ENCODE measurements around the gene LDLRAD3. TPM values are rescaled to one million over a fixed set of nuclear protein-coding genes. Genes with fewer than 3 reads are reported as not detected.

Gene LDLRAD3
- total RNA-seq, 1 donor: 10.5 TPM

DNA sequence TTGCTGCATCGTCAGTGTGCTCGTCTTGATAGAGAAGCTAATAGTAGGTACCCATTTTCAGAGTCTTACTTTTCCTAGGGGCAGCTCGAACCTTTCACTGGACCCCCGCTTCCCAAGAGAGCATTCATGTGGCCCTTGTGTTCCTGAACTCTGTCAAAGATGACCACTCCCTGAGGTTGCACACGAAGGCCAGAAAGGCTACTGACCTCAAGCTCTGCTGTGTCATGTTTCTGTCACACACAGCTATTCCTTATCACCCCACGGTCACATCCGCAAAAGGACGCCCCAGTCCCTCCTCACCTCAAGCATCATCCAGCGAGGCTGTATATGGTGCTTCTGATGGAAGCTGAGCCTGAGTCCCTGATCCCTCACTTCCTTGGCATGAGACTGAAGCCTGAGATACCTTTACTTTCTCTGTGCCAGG lies 171.5 kb downstream of the LDLRAD3 start:
- no peaks in the 10 kb centered on the region for H3K27me3 ChIP-seq (ENCODE audit: insufficient read depth, low read length)
- no peaks in the 10 kb centered on the region for H3K79me2 ChIP-seq (ENCODE audit: insufficient read depth, low read length)
- H3K4me2 ChIP-seq (ENCODE audit: insufficient read depth, low read length): no peak overlapping the region
- TF ChIP-seq, protein P1, sequence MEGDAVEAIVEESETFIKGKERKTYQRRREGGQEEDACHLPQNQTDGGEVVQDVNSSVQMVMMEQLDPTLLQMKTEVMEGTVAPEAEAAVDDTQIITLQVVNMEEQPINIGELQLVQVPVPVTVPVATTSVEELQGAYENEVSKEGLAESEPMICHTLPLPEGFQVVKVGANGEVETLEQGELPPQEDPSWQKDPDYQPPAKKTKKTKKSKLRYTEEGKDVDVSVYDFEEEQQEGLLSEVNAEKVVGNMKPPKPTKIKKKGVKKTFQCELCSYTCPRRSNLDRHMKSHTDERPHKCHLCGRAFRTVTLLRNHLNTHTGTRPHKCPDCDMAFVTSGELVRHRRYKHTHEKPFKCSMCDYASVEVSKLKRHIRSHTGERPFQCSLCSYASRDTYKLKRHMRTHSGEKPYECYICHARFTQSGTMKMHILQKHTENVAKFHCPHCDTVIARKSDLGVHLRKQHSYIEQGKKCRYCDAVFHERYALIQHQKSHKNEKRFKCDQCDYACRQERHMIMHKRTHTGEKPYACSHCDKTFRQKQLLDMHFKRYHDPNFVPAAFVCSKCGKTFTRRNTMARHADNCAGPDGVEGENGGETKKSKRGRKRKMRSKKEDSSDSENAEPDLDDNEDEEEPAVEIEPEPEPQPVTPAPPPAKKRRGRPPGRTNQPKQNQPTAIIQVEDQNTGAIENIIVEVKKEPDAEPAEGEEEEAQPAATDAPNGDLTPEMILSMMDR (IDR thresholded peaks at IDR 0.05; ENCODE audit: extremely low read depth, low read depth, low read length): no peak
- H3K4me1 ChIP-seq (ENCODE audit: insufficient read depth, low read length): no peaks in the 10 kb centered on the region
- no peak overlapping the region for H3K27ac ChIP-seq (ENCODE audit: low read depth, low read length)
- no peaks in the 10 kb centered on the region for H4K20me1 ChIP-seq (ENCODE audit: insufficient read depth, low read length)
- no peak overlapping the region for H3K4me3 ChIP-seq (ENCODE audit: insufficient read depth, low read length)
- H3K9me3 ChIP-seq (ENCODE audit: low read depth, low read length): no peaks in the 10 kb centered on the region
- no peaks in the 10 kb centered on the region for H3K36me3 ChIP-seq (ENCODE audit: insufficient read depth, low read length)
- H2AFZ ChIP-seq (ENCODE audit: low read length): no peak overlapping the region
- no peak for DNase-seq (ENCODE audit: insufficient read length, low spot score, missing footprints)

DNA sequence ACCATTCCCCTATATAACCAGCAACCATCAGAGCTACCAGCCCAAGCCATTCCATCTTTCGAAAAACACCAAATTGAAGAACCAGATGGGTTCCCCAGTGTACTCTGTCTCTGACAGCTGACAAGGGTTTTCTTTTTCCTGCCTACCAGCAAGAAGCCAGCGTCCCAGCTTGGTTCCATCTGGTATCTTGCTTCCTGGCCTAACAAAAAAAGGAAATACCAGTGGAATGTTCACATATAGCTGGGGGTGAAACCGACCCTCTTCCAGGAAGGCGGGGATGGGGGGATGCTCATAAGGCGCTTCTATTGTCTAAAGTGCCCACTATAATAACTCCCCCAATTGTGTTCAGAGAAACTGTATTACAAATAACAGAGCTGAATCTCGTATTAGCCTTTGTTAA lies 172.3 kb downstream of the LDLRAD3 start:
- no peak overlapping the region for H2AFZ ChIP-seq (ENCODE audit: low read length)
- H3K79me2 ChIP-seq (ENCODE audit: insufficient read depth, low read length): no peaks in the 10 kb centered on the region
- TF ChIP-seq, protein P1 (IDR thresholded peaks at IDR 0.05; ENCODE audit: extremely low read depth, low read depth, low read length): no peak
- H3K27ac ChIP-seq (ENCODE audit: low read depth, low read length): no peak overlapping the region
- no peaks in the 10 kb centered on the region for H3K9me3 ChIP-seq (ENCODE audit: low read depth, low read length)
- H3K4me3 ChIP-seq (ENCODE audit: insufficient read depth, low read length): no peak overlapping the region
- DNase-seq (ENCODE audit: insufficient read length, low spot score, missing footprints): no peak
- H3K36me3 ChIP-seq (ENCODE audit: insufficient read depth, low read length): no peaks in the 10 kb centered on the region
- H4K20me1 ChIP-seq (ENCODE audit: insufficient read depth, low read length): no peaks in the 10 kb centered on the region
- H3K4me1 ChIP-seq (ENCODE audit: insufficient read depth, low read length): no peaks in the 10 kb centered on the region
- H3K4me2 ChIP-seq (ENCODE audit: insufficient read depth, low read length): no peak overlapping the region
- no peaks in the 10 kb centered on the region for H3K27me3 ChIP-seq (ENCODE audit: insufficient read depth, low read length)

DNA sequence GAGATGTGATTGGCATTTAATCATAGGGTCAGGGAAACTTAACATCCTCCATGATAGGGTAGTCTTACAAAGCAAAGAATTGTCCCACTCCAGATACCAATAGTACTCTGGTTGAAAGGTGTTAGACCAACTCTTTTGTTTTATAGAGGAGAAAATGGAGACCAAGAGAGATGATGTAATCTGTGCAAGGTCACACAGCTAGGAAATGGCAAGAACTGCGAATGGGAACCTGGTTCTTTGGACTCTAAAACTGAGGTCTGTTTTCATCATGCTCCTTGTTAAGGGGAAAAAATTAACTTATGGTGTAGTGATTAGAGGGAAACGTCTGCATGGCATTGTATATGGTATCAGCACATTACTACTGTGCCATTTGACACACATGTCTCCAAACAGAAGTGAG lies 174.2 kb downstream of the LDLRAD3 start:
- Histone ChIP-seq H3K79me2 (ENCODE audit: insufficient read depth, low read length) (no peaks in the 10 kb centered on the region), H3K4me1 (ENCODE audit: insufficient read depth, low read length) (peaks cover 5% of the 10 kb centered on the region), H3K4me3 (ENCODE audit: insufficient read depth, low read length) (no peak overlapping the region), H4K20me1 (ENCODE audit: insufficient read depth, low read length) (no peaks in the 10 kb centered on the region), H3K4me2 (ENCODE audit: insufficient read depth, low read length) (no peak overlapping the region), H3K36me3 (ENCODE audit: insufficient read depth, low read length) (no peaks in the 10 kb centered on the region), H3K27ac (ENCODE audit: low read depth, low read length) (no peak overlapping the region), H3K27me3 (ENCODE audit: insufficient read depth, low read length) (no peaks in the 10 kb centered on the region), H3K9me3 (ENCODE audit: low read depth, low read length) (no peaks in the 10 kb centered on the region), H2AFZ (ENCODE audit: low read length) (no peak overlapping the region)
- DNase-seq (ENCODE audit: insufficient read length, low spot score, missing footprints): no peak
- TF ChIP-seq, protein P1 (IDR thresholded peaks at IDR 0.05; ENCODE audit: extremely low read depth, low read depth, low read length): no peak

DNA sequence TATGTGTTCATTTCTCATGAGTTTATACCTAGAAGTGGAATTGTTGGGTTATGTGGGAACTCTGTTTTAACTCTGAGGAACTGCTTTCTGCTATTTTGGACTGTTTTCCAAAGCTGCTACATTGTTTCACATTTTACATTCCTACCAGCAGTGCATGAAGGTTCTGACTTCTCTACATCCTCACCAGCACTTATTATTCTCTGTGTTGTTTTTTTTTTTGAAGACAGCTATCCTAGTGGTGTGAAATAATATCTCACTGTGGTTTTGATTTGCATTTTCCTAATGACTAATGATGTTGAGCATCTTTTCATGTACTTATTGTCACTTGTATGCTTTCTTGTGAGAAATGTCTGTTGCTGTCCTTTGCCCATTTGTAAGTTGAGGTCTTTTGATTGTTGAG lies 175.4 kb downstream of the LDLRAD3 start:
- Histone ChIP-seq H3K27me3 (ENCODE audit: insufficient read depth, low read length) (no peaks in the 10 kb centered on the region), H4K20me1 (ENCODE audit: insufficient read depth, low read length) (no peaks in the 10 kb centered on the region), H2AFZ (ENCODE audit: low read length) (no peak overlapping the region), H3K4me2 (ENCODE audit: insufficient read depth, low read length) (no peak overlapping the region), H3K79me2 (ENCODE audit: insufficient read depth, low read length) (no peaks in the 10 kb centered on the region), H3K36me3 (ENCODE audit: insufficient read depth, low read length) (no peaks in the 10 kb centered on the region), H3K4me1 (ENCODE audit: insufficient read depth, low read length) (peaks cover 5% of the 10 kb centered on the region), H3K27ac (ENCODE audit: low read depth, low read length) (no peak overlapping the region), H3K9me3 (ENCODE audit: low read depth, low read length) (no peaks in the 10 kb centered on the region), H3K4me3 (ENCODE audit: insufficient read depth, low read length) (no peak overlapping the region)
- no peak for DNase-seq (ENCODE audit: insufficient read length, low spot score, missing footprints)
- TF ChIP-seq, protein P1 (IDR thresholded peaks at IDR 0.05; ENCODE audit: extremely low read depth, low read depth, low read length): peak; percentile 15

Data from osteoblast (primary cell).